Fibroblast of pulmonary artery (primary cell): ENCODE results near the gene ERC2.

Experiments
- DNase-seq: peaks from one replicate; pipeline ENCODE4 v3.0.0-alpha.2; 2010; ENCODE audit warnings: low read depth
- H3K4me3 ChIP-seq: replicated peaks from 2 replicates; pipeline ENCODE4 v1.5.1; 2011; ENCODE audit warnings: low read depth, mild to moderate bottlenecking, control low read depth, low read length, moderate library complexity
- CTCF ChIP-seq: IDR thresholded peaks from 2 replicates; pipeline ENCODE4 v1.5.1; 2011; ENCODE audit warnings: mild to moderate bottlenecking, control low read depth, low read length, inconsistent platforms; ENCODE audit errors: missing control alignments

The ERC2 gene

GRCh38 chr3:55782351-55782750 is 685.9 kb downstream of the ERC2 start:
- TF ChIP-seq CTCF: no peak
- H3K4me3 ChIP-seq: no peak overlapping the region
- no peak for DNase-seq

- DNase-seq: no peak
- H3K4me3 ChIP-seq: no peak overlapping the region
- TF ChIP-seq CTCF: no peak
Measured at GRCh38 chr3:55780913-55781312, 687.4 kb downstream of the ERC2 start.

GRCh38 chr3:55779543-55779942 is 688.7 kb downstream of the ERC2 start:
- H3K4me3 ChIP-seq: no peak overlapping the region
- no peak for DNase-seq
- TF ChIP-seq CTCF: no peak

GRCh38 chr3:55775366-55776154 is 692.7 kb downstream of the ERC2 start:
- no peak for DNase-seq
- H3K4me3 ChIP-seq: no peak overlapping the region
- TF ChIP-seq CTCF: no peak

GRCh38 chr3:55774856-55775255 is 693.4 kb downstream of the ERC2 start:
- H3K4me3 ChIP-seq: no peak overlapping the region
- TF ChIP-seq CTCF: no peak
- no peak for DNase-seq

GRCh38 chr3:55771503-55771902 is 696.8 kb downstream of the ERC2 start:
- H3K4me3 ChIP-seq: no peak overlapping the region
- no peak for DNase-seq
- TF ChIP-seq CTCF: no peak

- no peak overlapping the region for H3K4me3 ChIP-seq
- no peak for DNase-seq
- no peak for TF ChIP-seq CTCF
Measured at GRCh38 chr3:55770077-55770476, 698.2 kb downstream of the ERC2 start.
